Non-pigmented ciliary epithelial cell (primary cell): ENCODE data around the gene ANKS1B.

ENCODE experiments used
- DNase-seq: peaks from one replicate; pipeline ENCODE4 v3.0.0-alpha.2; 2010; ENCODE audit warnings: low read depth

ANKS1B gene

GRCh38 chr12:99128246-99128802 lies 856.4 kb downstream of the ANKS1B start:
- DNase-seq, result no peak

- no peak for DNase-seq
Measured at GRCh38 chr12:99122959-99123358, 861.8 kb downstream of the ANKS1B start.

DNA sequence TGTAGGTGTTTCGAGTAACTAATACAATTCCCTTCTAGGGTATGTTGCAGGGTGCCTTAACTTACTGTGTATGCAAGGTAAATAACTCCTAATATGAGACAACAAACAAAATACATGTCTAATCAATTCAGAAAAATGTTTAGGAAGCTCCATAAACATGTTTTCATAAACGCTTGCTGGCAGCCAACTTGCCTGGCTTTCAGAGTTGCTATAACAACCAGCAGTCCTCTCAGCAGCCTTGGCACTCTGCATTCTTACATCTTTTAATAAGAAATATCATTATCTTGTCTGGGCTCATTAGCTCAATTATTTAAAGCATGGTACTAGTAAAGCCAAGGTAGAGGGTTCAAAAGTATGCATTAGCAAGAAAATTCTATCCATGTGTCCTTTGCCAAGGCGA lies 862.2 kb downstream of the ANKS1B start:
- no peak for DNase-seq

GRCh38 chr12:99121546-99121945 lies 863.2 kb downstream of the ANKS1B start:
- no peak for DNase-seq

DNA sequence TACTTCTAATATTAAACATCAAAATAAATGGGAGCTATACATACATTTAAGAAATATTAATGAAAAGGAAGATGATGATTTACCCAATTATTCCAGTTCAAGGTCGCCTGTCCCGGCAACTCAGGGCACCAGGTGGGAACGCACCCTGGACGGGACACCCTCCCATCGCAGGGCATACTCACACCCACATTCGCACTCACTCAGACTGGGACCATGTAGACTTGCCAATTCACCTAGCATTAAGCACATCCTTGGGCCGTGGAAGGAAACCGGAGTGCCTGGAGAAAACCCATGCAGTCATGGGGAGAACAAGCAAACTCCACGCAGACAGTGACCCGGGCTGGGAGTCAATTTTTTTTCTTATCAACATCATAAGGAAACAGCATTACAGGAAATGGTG lies 864.8 kb downstream of the ANKS1B start:
- no peak for DNase-seq

GRCh38 chr12:99119449-99119848 lies 865.3 kb downstream of the ANKS1B start:
- no peak for DNase-seq

DNA sequence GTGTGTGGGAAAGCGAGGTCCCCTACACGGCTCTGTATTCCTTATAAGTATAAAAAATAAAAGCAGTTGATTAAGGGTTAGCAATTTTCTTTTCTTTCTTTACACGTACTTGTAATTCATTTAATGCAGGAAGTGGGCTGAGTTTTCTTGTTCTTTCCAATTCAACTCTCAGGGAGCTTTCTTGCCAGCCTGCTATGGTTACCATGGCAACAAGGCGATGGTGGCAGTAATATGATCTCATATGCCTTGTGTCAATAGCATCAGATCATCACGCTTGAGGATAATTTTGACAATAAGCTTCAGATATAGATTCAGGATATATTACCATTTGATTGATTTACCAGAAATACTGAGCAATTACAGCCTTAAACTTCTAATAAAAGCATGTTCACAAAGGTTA lies 873.1 kb downstream of the ANKS1B start:
- no peak for DNase-seq

GRCh38 chr12:99110868-99111267 lies 873.9 kb downstream of the ANKS1B start:
- no peak for DNase-seq

- DNase-seq, result no peak
Measured at GRCh38 chr12:99110212-99110611, 874.5 kb downstream of the ANKS1B start.

DNA sequence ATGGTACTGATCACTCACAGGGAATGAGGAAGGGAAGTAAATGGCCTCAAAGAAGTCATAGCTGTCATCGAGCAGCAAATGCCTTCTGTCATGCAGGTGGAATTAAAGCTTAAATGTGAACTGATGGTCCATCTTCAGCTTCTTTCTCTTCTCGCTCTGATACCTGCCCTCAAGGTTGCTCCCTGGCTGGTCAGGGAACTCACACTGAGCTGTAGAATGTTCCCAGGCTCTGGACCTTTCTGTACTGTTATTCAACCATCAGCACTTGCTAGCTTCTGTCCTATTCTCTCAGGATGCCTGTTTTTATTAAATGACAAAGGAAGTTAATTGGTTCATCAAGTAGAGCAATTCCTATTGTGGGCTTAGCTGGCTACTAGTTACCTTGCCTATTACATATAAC lies 875.8 kb downstream of the ANKS1B start:
- DNase-seq, result no peak

DNA sequence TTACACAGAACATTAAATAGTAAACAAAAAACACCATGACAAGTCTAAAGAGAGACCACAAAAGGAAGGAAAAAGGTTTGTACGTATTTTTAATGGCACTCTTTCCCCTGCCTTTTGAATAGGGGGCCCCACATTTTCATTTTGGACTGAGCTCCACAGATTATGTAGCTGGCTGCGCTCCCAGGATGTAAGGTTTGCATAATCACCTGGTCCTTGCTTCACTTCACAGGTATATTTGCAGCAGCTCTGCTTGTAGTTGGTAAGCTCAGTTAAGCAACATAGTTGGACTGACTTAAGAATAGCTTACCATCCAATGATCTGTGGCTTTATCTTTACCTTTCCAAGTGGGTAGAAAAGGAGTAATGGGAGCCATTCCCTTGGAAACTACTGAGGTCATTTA lies 885.0 kb downstream of the ANKS1B start:
- no peak for DNase-seq

DNA sequence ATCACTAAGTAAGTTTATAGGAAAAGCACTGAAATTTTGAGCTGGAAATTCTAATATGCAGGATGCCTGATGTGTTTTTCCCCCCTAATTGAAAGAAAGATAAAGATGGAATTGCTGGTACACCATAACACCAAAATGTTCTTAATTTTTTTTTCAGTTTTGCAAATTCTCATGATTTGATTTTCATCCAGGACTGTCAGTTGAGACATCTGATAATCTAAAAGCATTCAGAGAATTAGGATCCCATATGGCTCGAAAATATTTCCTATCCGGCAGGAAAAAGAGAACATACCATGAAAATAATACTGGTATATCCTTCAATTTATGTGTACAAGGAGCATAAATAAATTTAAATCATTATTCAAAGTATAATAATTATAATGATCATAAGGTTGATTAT lies 887.6 kb downstream of the ANKS1B start:
- DNase-seq, result no peak

DNA sequence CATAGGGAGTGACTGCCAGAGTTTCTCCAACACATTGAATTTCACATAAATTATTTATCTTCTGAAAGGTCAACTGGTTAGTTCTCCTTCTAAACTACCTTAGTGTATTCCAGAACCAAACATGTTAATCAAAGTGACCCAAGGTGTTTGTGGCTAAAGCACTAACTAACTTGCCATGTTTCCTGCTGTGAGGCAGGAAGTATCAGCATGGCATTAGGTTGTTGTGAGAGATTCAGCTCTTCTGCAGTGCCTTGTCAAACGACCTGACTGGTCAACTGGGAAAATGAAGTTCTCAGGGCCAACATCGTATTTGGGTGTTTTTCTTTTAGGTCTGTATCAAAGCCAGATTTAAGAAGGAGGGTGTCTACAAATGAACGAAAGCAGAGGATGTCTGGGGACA lies 891.6 kb downstream of the ANKS1B start:
- DNase-seq, result no peak

- DNase-seq, result no peak
Measured at GRCh38 chr12:99092100-99092851, 892.5 kb downstream of the ANKS1B start.

DNA sequence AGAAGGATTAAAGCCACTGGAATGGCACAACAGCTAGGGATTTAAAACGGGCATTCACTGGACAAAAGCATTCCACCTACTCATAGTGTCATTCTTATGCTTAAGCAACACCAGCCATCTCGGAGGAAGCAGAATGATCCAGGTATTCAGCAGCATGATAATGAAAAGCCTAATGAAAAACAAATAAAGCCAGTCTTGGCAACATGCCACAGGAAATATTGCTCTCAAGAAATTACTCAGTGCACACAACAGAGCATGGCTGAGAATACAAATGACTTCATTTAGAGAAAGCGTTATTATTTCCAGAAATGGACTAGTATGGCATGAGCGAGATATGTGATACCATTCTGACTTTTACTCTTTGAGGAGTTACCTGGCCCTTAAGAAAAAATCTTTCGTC lies 897.5 kb downstream of the ANKS1B start:
- no peak for DNase-seq

- DNase-seq, result no peak
Measured at GRCh38 chr12:99079811-99080210, 904.9 kb downstream of the ANKS1B start.

GRCh38 chr12:99068993-99069747 lies 915.6 kb downstream of the ANKS1B start:
- DNase-seq, result no peak

DNA sequence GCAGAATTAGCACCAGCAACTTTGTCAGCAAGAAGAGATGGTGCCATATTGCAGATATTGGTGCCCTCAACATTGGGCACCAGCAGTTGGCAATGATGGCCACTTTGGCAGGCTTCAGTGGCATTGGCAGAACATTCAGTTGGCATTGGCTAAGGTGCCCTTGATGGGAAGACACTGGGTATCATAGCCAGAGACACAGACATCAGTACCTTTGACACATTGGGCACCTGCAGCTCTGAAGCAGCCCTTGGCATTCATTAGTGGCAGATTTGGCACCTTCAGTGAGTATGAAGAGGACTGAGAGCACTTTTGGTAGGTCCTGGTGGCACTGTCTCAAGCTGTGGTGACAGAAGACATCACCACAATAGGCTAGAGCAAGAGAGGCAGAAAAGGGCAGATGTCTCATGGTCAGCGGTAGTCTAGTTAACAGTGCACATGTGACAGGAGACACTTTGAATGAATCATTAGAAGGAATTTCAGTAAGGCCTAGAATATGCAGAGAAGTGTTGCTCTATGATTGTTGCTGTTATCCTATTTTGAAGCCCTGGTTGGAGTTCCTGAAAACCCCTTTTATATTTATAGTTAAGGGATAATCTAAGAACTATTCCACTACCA lies 917.5 kb downstream of the ANKS1B start:
- DNase-seq, result no peak

GRCh38 chr12:99066726-99067125 lies 918.0 kb downstream of the ANKS1B start:
- DNase-seq, result no peak

- DNase-seq, result no peak
Measured at GRCh38 chr12:99063182-99063581, 921.6 kb downstream of the ANKS1B start.

GRCh38 chr12:99059824-99060511 lies 924.8 kb downstream of the ANKS1B start:
- peak; percentile 1 for DNase-seq

- DNase-seq, result no peak
Measured at GRCh38 chr12:99057670-99058069, 927.1 kb downstream of the ANKS1B start.
